ENCODE results near the gene SLC17A9. TPM values are rescaled to one million over a fixed set of nuclear protein-coding genes. Genes with fewer than 3 reads are reported as not detected.
A peak's percentile ranks its signal among the peaks of the same experiment; 100 is the strongest.

The SLC17A9 gene
- polyA plus RNA-seq, 3 donors: 0.81 to 31.3 (median 0.82) TPM

DNA sequence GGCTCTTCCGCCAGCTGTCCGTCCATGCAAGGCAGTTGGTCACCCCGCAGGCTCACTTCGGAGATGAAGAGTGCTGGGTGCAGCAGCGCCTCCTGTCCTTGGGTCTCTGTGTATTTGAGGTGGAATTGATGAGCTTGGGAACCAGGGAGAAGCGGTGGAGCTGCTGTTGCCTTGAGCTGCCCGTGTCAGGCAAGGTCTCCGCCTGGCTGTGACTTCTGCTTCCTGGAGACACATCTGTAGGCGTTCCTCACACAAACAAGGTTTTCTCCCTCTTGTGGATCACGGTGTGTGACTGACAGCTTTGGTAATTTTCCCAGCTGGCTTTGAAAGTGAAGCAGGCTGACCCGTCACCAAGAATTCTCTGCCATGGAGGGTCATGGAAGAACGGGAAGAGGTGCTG is 2.5 kb upstream of the SLC17A9 start:
- peaks cover 49 to 51% of the 10 kb centered on the region in 2 donors for H3K36me3 Mint-ChIP-seq
- H3K4me3 Mint-ChIP-seq: no peak overlapping the region

GRCh38 chr20:62950741-62951140 is 1.8 kb upstream of the SLC17A9 start:
- no peak for DNase-seq
- H3K4me3 Mint-ChIP-seq: peak overlapping the region in 1 of 2 donors; percentile 20
- no peaks in the 10 kb centered on the region for H4K20me1 ChIP-seq (ENCODE audit: insufficient read depth, low read length)
- intact Hi-C loops (cut with micrococcal nuclease): no loop called here
- no peak overlapping the region for H3K4me3 ChIP-seq (replicated peaks in 1 of 3; ENCODE audit: low read depth in 2 of 3, low read length in 3 of 3)
- TF ChIP-seq, protein P1, sequence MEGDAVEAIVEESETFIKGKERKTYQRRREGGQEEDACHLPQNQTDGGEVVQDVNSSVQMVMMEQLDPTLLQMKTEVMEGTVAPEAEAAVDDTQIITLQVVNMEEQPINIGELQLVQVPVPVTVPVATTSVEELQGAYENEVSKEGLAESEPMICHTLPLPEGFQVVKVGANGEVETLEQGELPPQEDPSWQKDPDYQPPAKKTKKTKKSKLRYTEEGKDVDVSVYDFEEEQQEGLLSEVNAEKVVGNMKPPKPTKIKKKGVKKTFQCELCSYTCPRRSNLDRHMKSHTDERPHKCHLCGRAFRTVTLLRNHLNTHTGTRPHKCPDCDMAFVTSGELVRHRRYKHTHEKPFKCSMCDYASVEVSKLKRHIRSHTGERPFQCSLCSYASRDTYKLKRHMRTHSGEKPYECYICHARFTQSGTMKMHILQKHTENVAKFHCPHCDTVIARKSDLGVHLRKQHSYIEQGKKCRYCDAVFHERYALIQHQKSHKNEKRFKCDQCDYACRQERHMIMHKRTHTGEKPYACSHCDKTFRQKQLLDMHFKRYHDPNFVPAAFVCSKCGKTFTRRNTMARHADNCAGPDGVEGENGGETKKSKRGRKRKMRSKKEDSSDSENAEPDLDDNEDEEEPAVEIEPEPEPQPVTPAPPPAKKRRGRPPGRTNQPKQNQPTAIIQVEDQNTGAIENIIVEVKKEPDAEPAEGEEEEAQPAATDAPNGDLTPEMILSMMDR (IDR thresholded peaks at IDR 0.05): no peak
- H3K4me1 ChIP-seq (ENCODE audit: control insufficient read depth in 1 of 2, insufficient read depth in 2 of 2, low read length in 2 of 2): peaks cover 32 to 36% of the 10 kb centered on the region in 2 donors
- no peak overlapping the region for H3K9ac ChIP-seq (ENCODE audit: insufficient read depth, low read length, poor library complexity, severe bottlenecking)
- 97% methylated on average over 3 of the region's 8 CpGs for WGBS (ENCODE audit: insufficient coverage)
- peaks cover 37% of the 10 kb centered on the region for H3K4me1 Mint-ChIP-seq
- no peak overlapping the region for H3K4me2 ChIP-seq (replicated peaks; ENCODE audit: extremely low read depth, low read length, poor library complexity, severe bottlenecking)
- peaks cover 3 to 12% (median 6%) of the 10 kb centered on the region in 7 donors for H3K9me3 Mint-ChIP-seq
- H3K27ac Mint-ChIP-seq: peak overlapping the region in 1 of 7 donors; percentile 31
- peaks cover 41 to 43% of the 10 kb centered on the region in 2 donors for H3K36me3 Mint-ChIP-seq
- H3K27me3 ChIP-seq (ENCODE audit: control insufficient read depth in 2 of 2, insufficient read depth in 2 of 2, low read length in 2 of 2): no peaks in the 10 kb centered on the region
- H3K27me3 Mint-ChIP-seq (ENCODE audit: low read depth in 3 of 3): no peaks in the 10 kb centered on the region
- no peak overlapping the region for H2AFZ ChIP-seq (ENCODE audit: insufficient read depth, low read depth, low read length, poor library complexity, severe bottlenecking)
- peaks cover 6 to 8% of the 10 kb centered on the region in 2 donors for H3K9me3 ChIP-seq (replicated peaks in 1 of 2; ENCODE audit: control insufficient read depth in 1 of 2, insufficient read depth in 1 of 2, low read length in 2 of 2)
- peaks cover 30 to 49% of the 10 kb centered on the region in 2 donors for H3K36me3 ChIP-seq (replicated peaks in 1 of 2; ENCODE audit: control insufficient read depth in 1 of 2, insufficient read depth in 2 of 2, low read length in 2 of 2)
- H3K27ac ChIP-seq (ENCODE audit: low read depth in 1 of 2, low read length in 2 of 2): no peak overlapping the region
- H3K79me2 ChIP-seq (ENCODE audit: insufficient read depth, low read length): peaks cover 30% of the 10 kb centered on the region

More for the DNA sequence above, 2.5 kb upstream of the SLC17A9 start:
- no peak overlapping the region for H3K4me2 ChIP-seq (replicated peaks; ENCODE audit: extremely low read depth, low read length, poor library complexity, severe bottlenecking)
- H3K27me3 ChIP-seq (ENCODE audit: control insufficient read depth in 2 of 2, insufficient read depth in 2 of 2, low read length in 2 of 2): no peaks in the 10 kb centered on the region
- DNase-seq: no peak
- Mint-ChIP-seq H3K27ac (no peak overlapping the region), H3K27me3 (ENCODE audit: low read depth in 3 of 3) (no peaks in the 10 kb centered on the region), H3K9me3 (peaks cover 3 to 12% (median 6%) of the 10 kb centered on the region in 7 donors), H3K4me1 (peaks cover 34% of the 10 kb centered on the region)
- peaks cover 6 to 8% of the 10 kb centered on the region in 2 donors for H3K9me3 ChIP-seq (replicated peaks in 1 of 2; ENCODE audit: control insufficient read depth in 1 of 2, insufficient read depth in 1 of 2, low read length in 2 of 2)
- peaks cover 38 to 56% of the 10 kb centered on the region in 2 donors for H3K36me3 ChIP-seq (replicated peaks in 1 of 2; ENCODE audit: control insufficient read depth in 1 of 2, insufficient read depth in 2 of 2, low read length in 2 of 2)
- no peaks in the 10 kb centered on the region for H4K20me1 ChIP-seq (ENCODE audit: insufficient read depth, low read length)
- TF ChIP-seq, protein P1 (IDR thresholded peaks at IDR 0.05): no peak
- peaks cover 27% of the 10 kb centered on the region for H3K79me2 ChIP-seq (ENCODE audit: insufficient read depth, low read length)
- H2AFZ ChIP-seq (ENCODE audit: insufficient read depth, low read depth, low read length, poor library complexity, severe bottlenecking): no peak overlapping the region
- peaks cover 32 to 35% of the 10 kb centered on the region in 2 donors for H3K4me1 ChIP-seq (ENCODE audit: control insufficient read depth in 1 of 2, insufficient read depth in 2 of 2, low read length in 2 of 2)
- WGBS (ENCODE audit: insufficient coverage): 91% methylated on average over 11 of the region's 12 CpGs
- intact Hi-C loops (cut with micrococcal nuclease): no loop called here
- H3K9ac ChIP-seq (ENCODE audit: insufficient read depth, low read length, poor library complexity, severe bottlenecking): no peak overlapping the region
- no peak overlapping the region for H3K4me3 ChIP-seq (replicated peaks in 1 of 3; ENCODE audit: low read depth in 2 of 3, low read length in 3 of 3)
- H3K27ac ChIP-seq (ENCODE audit: low read depth in 1 of 2, low read length in 2 of 2): no peak overlapping the region
